ENCODE results near the gene KRTAP4-8.
"Not testable (repeated sequence)": the region's sequence is repeated elsewhere in the genome, so short reads cannot be mapped to it uniquely, and the experiment has no call there.

The KRTAP4-8 gene

DNA sequence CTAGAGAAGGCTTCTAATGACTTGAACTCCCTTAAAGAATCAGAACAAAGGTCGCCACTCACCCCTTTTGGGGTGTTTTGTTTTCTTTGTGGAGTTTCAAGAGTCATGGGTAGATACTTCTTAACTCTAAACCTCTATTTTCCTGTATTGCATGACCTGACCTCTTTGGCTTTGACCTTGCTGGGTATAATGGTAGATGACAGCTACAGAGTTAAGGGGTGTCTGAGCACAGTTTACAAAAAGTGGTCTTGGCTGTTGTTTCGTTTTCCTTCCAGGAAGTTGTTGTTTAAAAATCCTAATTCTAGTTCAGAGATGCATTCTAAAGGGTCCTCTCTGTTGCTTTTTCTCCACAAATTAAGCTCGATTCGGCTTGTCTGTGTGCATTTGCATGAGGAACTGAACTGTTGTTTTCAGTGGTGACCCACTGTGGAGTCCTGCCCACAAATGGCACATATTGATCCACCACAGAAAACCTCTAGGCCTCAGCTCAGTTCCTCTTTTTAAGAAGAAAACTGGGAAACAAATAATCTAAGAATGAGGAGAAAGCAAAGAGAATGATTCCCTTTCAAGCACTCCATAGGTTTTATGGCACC is 9.1 kb downstream of the KRTAP4-8 start:
- not testable (repeated sequence) for H3K9me3 ChIP-seq (ENCODE audit: control insufficient read depth, low read length); H3K27me3 ChIP-seq (ENCODE audit: control insufficient read depth, insufficient read depth, low read length, poor library complexity, severe bottlenecking); H3K4me3 ChIP-seq (ENCODE audit: insufficient read depth, low read depth, low read length); H3K36me3 ChIP-seq (ENCODE audit: control insufficient read depth, insufficient read depth, low read length); H3K27ac ChIP-seq (ENCODE audit: insufficient read depth, low read depth, low read length, poor library complexity, severe bottlenecking); H3K4me1 ChIP-seq (ENCODE audit: control insufficient read depth, insufficient read depth, low read length)
- WGBS, 2 experiments, result 67 to 76% methylated on average over 1 to 4 of the region's 4 CpGs

DNA sequence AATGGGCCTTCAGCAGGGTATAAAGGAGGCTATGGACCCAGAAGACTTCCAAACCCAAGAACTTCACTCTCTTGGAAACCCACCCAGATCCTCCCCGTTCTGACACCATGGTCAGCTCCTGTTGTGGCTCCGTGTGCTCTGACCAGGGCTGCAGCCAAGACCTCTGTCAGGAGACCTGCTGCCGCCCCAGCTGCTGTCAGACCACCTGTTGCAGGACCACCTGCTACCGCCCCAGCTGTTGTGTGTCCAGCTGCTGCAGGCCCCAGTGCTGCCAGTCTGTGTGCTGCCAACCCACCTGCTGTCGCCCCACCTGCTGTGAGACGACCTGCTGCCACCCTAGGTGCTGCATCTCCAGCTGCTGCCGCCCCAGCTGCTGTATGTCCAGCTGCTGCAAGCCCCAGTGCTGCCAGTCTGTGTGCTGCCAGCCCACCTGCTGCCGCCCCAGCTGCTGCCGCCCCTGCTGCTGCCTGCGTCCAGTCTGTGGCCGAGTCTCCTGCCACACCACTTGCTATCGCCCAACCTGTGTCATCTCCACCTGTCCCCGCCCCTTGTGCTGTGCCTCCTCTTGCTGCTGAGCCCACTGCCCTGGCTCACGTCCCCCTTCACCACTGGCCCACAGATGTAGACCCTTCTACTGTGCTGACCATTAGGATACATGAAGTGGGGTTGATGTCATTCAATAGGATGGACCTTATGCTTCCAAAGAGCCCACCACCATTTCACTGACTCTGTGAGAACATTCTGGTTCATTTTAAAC is 13.7 kb downstream of the KRTAP4-8 start, which contains the start of gene KRTAP4-7:
Gene KRTAP4-7, plus strand, starts transcription at position 51 of the 757 bp plus-strand sequence. Its CDS starts 57 bp downstream, at position 108.
- not testable (repeated sequence) for H3K4me3 ChIP-seq (ENCODE audit: insufficient read depth, low read depth, low read length); H3K36me3 ChIP-seq (ENCODE audit: control insufficient read depth, insufficient read depth, low read length); H3K27me3 ChIP-seq (ENCODE audit: control insufficient read depth, insufficient read depth, low read length, poor library complexity, severe bottlenecking); H3K27ac ChIP-seq (ENCODE audit: insufficient read depth, low read depth, low read length, poor library complexity, severe bottlenecking); H3K4me1 ChIP-seq (ENCODE audit: control insufficient read depth, insufficient read depth, low read length); H3K9me3 ChIP-seq (ENCODE audit: control insufficient read depth, low read length)
- WGBS, 2 experiments, result 92% methylated on average over 14 of the region's 14 CpGs

DNA sequence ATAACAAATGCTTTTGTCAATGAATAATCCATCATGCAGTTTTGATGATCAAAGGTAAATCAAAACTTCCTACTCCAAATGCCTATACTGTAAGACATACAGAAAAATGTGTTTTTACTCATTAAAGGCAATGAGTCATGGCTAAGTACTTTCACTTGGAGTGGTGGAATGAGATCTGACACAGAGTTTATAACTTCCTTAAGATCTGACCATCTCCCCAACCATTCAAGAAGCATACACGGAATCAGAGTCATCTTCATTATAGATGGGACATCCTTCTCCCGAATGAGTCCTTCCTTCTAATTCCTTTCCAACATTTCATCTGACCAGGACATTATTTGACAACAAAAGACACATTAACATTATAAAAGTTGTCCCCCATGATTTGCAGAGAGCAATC is 14.5 kb downstream of the KRTAP4-8 start:
- H3K4me3 ChIP-seq (ENCODE audit: insufficient read depth, low read depth, low read length); H3K9me3 ChIP-seq (ENCODE audit: control insufficient read depth, low read length); H3K36me3 ChIP-seq (ENCODE audit: control insufficient read depth, insufficient read depth, low read length); H3K27ac ChIP-seq (ENCODE audit: insufficient read depth, low read depth, low read length, poor library complexity, severe bottlenecking); H3K27me3 ChIP-seq (ENCODE audit: control insufficient read depth, insufficient read depth, low read length, poor library complexity, severe bottlenecking); H3K4me1 ChIP-seq (ENCODE audit: control insufficient read depth, insufficient read depth, low read length): not testable (repeated sequence)
- 89 to 100% methylated on average over 1 to 2 of the region's 2 CpGs for WGBS, 2 experiments

DNA sequence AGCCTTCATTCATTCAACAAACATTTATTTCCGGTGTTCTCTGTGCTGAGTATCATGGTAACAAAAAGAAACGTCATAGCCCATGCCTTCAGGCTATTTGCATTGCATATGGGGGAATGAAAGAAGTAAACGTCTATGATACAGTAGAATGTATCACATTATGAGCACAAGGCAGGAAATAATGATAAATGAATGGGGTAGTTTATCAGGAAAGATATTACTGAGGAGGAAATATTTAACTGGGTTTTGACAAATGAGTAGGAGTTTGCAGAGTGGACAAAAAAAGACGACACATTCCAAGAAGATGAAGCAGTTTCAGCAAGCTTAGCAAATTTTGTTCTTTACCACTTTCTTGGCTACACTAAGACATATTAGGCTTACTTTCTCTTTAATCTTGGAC is 15.3 kb downstream of the KRTAP4-8 start:
- H3K36me3 ChIP-seq (ENCODE audit: control insufficient read depth, insufficient read depth, low read length), result no peaks in the 10 kb centered on the region
- H3K27me3 ChIP-seq (ENCODE audit: control insufficient read depth, insufficient read depth, low read length, poor library complexity, severe bottlenecking), result no peaks in the 10 kb centered on the region
- no peak overlapping the region for H3K4me3 ChIP-seq (ENCODE audit: insufficient read depth, low read depth, low read length)
- no peaks in the 10 kb centered on the region for H3K4me1 ChIP-seq (ENCODE audit: control insufficient read depth, insufficient read depth, low read length)
- H3K9me3 ChIP-seq (ENCODE audit: control insufficient read depth, low read length), result no peaks in the 10 kb centered on the region
- H3K27ac ChIP-seq (ENCODE audit: insufficient read depth, low read depth, low read length, poor library complexity, severe bottlenecking), result no peak overlapping the region
- whole genome bisulfite sequencing, 2 experiments, result 86 to 89% methylated on average over 4 of the region's 4 CpGs

DNA sequence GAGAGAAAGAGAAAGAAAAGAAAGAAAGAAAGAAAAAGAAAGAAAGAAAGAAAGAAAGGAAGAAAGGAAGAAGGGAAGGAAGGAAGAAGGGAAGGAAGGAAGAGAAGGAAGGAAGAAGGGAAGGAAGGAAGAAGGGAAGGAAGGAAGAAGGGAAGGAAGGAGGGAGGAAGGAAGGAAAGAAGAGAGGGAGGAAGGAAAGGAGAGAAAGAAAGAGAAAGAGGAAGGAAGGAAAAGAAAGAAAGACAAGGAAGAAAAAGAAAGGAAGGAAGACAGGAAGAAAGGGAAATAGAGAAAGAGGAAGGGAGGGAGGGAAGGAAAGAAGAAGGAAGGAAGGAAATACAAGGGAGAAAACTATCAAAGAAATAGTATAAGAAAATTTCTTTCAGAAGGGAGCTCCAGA is 21.2 kb downstream of the KRTAP4-8 start:
- H3K36me3 ChIP-seq (ENCODE audit: control insufficient read depth, insufficient read depth, low read length), result no peaks in the 10 kb centered on the region
- no peaks in the 10 kb centered on the region for H3K4me1 ChIP-seq (ENCODE audit: control insufficient read depth, insufficient read depth, low read length)
- H3K27me3 ChIP-seq (ENCODE audit: control insufficient read depth, insufficient read depth, low read length, poor library complexity, severe bottlenecking), result no peaks in the 10 kb centered on the region
- no peaks in the 10 kb centered on the region for H3K9me3 ChIP-seq (ENCODE audit: control insufficient read depth, low read length)
- H3K27ac ChIP-seq (ENCODE audit: insufficient read depth, low read depth, low read length, poor library complexity, severe bottlenecking), result no peak overlapping the region
- H3K4me3 ChIP-seq (ENCODE audit: insufficient read depth, low read depth, low read length), result no peak overlapping the region

DNA sequence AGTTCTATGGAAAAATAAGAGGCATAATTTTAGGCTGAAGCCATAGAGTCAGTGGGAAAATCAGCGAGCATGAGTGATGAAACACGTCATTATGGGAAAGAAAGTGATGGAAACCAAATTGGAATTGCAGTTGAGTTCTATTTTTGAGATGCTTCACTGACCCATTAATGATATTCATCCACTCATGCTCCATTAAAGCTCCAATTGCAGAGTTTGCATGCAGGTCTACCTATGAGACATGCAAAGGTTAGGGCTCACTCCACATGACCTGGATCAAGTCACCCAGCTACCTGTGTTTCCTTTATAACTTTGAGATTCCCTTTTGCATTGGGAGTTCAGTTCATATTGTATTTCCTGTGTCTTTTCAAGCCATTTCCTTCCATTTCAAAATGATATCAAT is 24.3 kb downstream of the KRTAP4-8 start:
- Histone ChIP-seq H3K27me3 (ENCODE audit: control insufficient read depth, insufficient read depth, low read length, poor library complexity, severe bottlenecking) (no peaks in the 10 kb centered on the region), H3K4me1 (ENCODE audit: control insufficient read depth, insufficient read depth, low read length) (no peaks in the 10 kb centered on the region), H3K27ac (ENCODE audit: insufficient read depth, low read depth, low read length, poor library complexity, severe bottlenecking) (no peak overlapping the region), H3K36me3 (ENCODE audit: control insufficient read depth, insufficient read depth, low read length) (no peaks in the 10 kb centered on the region), H3K4me3 (ENCODE audit: insufficient read depth, low read depth, low read length) (no peak overlapping the region), H3K9me3 (ENCODE audit: control insufficient read depth, low read length) (no peaks in the 10 kb centered on the region)
- WGBS, 2 experiments, result 93% methylated on average over 2 of the region's 2 CpGs

DNA sequence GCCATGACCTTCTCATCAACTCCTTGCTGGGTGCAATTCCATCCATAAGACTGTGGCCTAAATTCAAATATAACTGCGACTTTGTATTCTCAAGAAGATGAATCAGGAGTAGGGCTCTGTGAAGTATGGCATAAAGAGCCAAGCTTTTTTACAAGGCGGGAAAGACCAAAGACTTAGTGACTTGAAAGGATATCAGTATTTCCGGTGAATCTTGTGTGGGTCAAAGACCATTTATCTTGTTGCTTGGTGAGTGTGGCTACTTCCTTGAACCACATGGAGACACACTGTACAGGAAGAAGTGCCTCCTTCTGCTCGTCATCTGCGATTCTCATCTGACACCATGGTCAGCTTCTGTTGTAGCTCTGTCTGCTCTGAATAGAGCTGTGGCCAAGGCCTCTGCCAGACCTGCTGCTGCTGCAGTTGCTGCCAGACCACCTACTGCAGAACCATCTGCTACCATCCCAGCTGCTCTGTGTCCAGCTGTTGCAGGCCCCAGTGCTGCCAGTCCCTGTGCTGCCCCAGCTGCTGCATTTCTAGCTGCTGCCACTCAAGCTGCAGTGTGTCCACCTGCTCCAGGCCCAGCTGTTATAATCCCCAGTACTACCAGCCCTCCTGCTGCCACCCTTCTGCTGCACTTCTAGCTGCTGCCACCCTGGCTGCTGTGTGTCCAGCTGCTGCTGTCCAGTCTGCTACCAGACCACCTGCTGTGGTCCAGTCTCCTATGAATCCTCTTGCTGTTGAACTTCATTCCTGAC is 26.2 kb downstream of the KRTAP4-8 start:
- Histone ChIP-seq H3K9me3 (ENCODE audit: control insufficient read depth, low read length) (no peaks in the 10 kb centered on the region), H3K27ac (ENCODE audit: insufficient read depth, low read depth, low read length, poor library complexity, severe bottlenecking) (no peak overlapping the region), H3K27me3 (ENCODE audit: control insufficient read depth, insufficient read depth, low read length, poor library complexity, severe bottlenecking) (no peaks in the 10 kb centered on the region), H3K4me1 (ENCODE audit: control insufficient read depth, insufficient read depth, low read length) (no peaks in the 10 kb centered on the region), H3K36me3 (ENCODE audit: control insufficient read depth, insufficient read depth, low read length) (no peaks in the 10 kb centered on the region), H3K4me3 (ENCODE audit: insufficient read depth, low read depth, low read length) (no peak overlapping the region)
- WGBS, 2 experiments, result 92 to 94% methylated on average over 5 of the region's 5 CpGs

DNA sequence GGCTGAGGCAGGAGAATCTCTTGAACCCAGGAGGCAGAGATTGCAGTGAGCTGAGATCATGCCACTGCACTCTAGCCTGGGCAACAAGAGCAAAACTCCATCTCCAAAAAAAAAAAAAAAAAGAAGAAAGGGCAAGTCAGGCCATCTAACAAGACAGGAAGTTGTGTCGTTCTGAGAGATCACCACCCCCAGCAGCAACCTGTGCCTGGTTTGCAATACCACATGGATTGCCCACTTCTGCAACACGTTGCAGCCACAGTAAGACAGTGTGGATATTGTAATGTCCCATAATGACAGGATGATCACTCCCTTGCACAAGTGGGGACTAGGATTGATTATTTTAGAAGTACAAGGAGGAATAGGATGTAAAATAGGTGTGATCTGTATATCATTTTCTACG is 28.9 kb downstream of the KRTAP4-8 start:
- H3K27ac ChIP-seq (ENCODE audit: insufficient read depth, low read depth, low read length, poor library complexity, severe bottlenecking), result no peak overlapping the region
- H3K4me1 ChIP-seq (ENCODE audit: control insufficient read depth, insufficient read depth, low read length), result no peaks in the 10 kb centered on the region
- no peaks in the 10 kb centered on the region for H3K9me3 ChIP-seq (ENCODE audit: control insufficient read depth, low read length)
- H3K4me3 ChIP-seq (ENCODE audit: insufficient read depth, low read depth, low read length), result no peak overlapping the region
- no peaks in the 10 kb centered on the region for H3K36me3 ChIP-seq (ENCODE audit: control insufficient read depth, insufficient read depth, low read length)
- WGBS, 2 experiments, result 87 to 95% methylated on average over 3 of the region's 3 CpGs
- H3K27me3 ChIP-seq (ENCODE audit: control insufficient read depth, insufficient read depth, low read length, poor library complexity, severe bottlenecking), result no peaks in the 10 kb centered on the region

DNA sequence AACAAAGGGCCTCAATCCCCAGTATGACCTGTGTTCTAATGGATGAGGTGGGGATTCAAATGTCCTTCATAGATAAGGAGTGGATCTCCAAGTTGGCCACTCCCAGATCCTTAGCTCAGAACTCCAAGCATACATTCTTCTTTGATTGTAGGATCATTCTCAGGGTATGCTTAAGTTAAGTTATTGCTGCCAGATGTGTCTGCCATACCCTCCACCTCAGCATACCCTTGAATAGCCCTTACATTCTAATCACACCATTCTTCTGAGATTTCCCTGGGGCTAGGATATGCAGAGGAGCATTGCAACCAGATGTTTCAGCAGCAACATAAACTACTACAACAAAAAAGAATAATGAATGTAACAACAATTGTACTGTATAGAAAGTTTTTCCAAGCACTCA is 30.7 kb downstream of the KRTAP4-8 start:
- H3K27me3 ChIP-seq (ENCODE audit: control insufficient read depth, insufficient read depth, low read length, poor library complexity, severe bottlenecking), result no peaks in the 10 kb centered on the region
- no peaks in the 10 kb centered on the region for H3K36me3 ChIP-seq (ENCODE audit: control insufficient read depth, insufficient read depth, low read length)
- H3K4me3 ChIP-seq (ENCODE audit: insufficient read depth, low read depth, low read length), result no peak overlapping the region

DNA sequence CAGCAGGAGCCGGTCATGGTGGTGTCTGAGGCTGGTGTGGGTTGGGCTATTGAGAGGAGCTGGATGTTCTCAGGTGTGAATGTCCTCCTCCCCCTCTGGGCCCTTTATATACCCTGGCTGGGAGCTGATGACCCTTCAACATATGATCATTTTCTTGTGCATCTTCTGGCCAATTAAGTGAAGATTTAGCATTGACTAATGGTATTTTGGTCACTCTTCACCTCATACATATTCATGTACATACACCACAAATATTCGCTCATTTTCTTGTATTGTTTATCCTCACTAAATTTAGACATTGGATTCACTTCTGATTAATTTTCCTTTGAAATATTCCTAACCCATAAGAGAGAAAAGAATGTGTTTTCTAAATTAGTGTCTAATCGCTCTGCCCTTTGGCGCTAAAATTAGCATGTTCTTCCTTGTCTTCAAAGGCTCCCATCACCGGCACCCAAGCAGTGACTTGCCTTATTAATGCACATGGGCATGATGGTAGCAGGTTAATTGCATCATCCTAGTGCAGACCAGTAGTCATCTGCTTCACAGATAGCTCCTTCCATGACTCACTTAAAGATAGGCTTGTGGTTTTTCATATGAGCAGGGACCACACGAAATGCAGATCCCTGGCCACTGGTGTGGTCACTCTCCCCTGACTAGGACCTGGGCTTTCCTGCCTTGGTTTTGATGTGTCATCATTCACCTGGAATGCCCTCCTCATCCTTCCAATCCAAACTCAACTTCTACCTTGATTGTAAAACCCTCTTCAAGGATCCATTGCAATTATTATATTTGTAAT is 31.9 kb downstream of the KRTAP4-8 start, which contains the start of gene KRTAP2-4:
Gene KRTAP2-4, minus strand, starts transcription at position 51 of the 796 bp plus-strand sequence. Its CDS starts 34 bp downstream, at position 17.
- no peaks in the 10 kb centered on the region for H3K27me3 ChIP-seq (ENCODE audit: control insufficient read depth, insufficient read depth, low read length, poor library complexity, severe bottlenecking)
- 94 to 97% methylated on average over 6 of the region's 6 CpGs for WGBS, 2 experiments
- H3K4me1 ChIP-seq (ENCODE audit: control insufficient read depth, insufficient read depth, low read length), result no peaks in the 10 kb centered on the region
- H3K36me3 ChIP-seq (ENCODE audit: control insufficient read depth, insufficient read depth, low read length), result no peaks in the 10 kb centered on the region
- H3K27ac ChIP-seq (ENCODE audit: insufficient read depth, low read depth, low read length, poor library complexity, severe bottlenecking), result no peak within 1 kb of the TSS
- no peak within 1 kb of the TSS for H3K4me3 ChIP-seq (ENCODE audit: insufficient read depth, low read depth, low read length)
- H3K9me3 ChIP-seq (ENCODE audit: control insufficient read depth, low read length), result no peaks in the 10 kb centered on the region

More for the DNA sequence above, 30.7 kb downstream of the KRTAP4-8 start:
- no peaks in the 10 kb centered on the region for H3K4me1 ChIP-seq (ENCODE audit: control insufficient read depth, insufficient read depth, low read length)
- no peaks in the 10 kb centered on the region for H3K9me3 ChIP-seq (ENCODE audit: control insufficient read depth, low read length)
- no peak overlapping the region for H3K27ac ChIP-seq (ENCODE audit: insufficient read depth, low read depth, low read length, poor library complexity, severe bottlenecking)

Measured in ectodermal cell (in vitro differentiated cells).